H4 (cell line): ENCODE measurements around the gene RASA2. TPM values are rescaled to one million over a fixed set of nuclear protein-coding genes. Genes with fewer than 3 reads are reported as not detected.

ENCODE experiments used
- DNase-seq: peaks from one replicate; pipeline ENCODE4 v3.0.0-alpha.2; 2015; ENCODE audit warnings: low spot score
- total RNA-seq: library from RNA; depleted of rRNA; stranded (reverse); fragments of >200 nt; shearing (Covaris generic); gene quantifications from 2 replicates; pipeline ENCODE4 v1.2.3, GENCODE V29; 2014; rRNA removed

Gene RASA2
- total RNA-seq = 5.1 and 8.1 TPM in 2 replicates

GRCh38 chr3:141486746-141487520, at the start of gene RASA2:
Gene RASA2 (plus strand): TSS chr3:141487027. CDS start chr3:141487084, 57 bp downstream.
- peak; percentile 53 for DNase-seq

- DNase-seq = no peak
Observed at GRCh38 chr3:141439589-141439988, 47.2 kb upstream of the RASA2 start.

- DNase-seq = no peak
Observed at GRCh38 chr3:141440942-141441341, 45.9 kb upstream of the RASA2 start.

DNA sequence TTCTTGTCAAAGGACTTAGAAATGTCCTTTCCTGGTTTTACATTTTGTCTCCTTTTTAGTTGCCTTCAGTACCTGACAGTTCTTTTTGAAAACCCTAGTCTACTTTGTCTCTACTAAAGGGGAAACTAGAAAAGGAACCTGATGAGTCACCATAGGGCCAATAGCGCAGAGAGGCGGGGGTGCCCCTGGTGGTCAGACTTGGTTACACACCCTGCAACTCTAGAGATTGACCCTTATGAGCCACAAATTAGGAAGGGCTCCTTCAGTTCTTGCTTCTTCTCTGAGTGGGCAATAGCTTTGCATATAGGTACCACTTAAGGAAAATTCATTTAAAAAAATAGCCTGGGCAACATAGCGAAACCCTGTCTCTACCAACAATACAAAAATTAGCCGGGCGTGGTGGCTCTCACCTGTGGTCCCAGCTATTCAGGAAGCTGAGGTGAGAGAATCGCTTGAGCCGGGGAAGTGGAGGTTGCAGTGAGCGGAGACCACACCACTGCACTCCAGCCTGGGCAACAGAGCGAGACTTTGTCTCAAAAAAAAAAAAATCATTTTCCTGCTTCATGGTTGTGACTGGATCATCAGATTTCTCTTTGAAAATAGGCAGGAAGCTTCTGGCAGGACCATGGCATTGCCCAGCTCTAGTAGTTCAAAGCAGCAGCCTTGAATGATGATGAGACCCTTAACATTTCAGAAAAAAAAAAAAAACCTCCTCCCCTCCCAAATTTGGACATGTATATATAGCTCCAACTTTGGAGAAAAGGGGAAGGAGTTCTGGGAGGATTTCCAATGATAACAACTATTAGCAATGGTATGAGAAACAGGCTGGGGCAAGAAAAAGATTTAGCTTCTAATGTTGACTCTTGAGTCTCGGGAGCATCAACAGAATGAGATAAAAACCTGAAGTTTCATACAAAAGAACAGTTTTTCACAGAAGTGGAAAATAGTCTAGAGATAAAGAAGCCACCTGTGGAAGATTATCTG, 45.2 kb upstream of the RASA2 start:
- DNase-seq = peak; percentile 57

DNA sequence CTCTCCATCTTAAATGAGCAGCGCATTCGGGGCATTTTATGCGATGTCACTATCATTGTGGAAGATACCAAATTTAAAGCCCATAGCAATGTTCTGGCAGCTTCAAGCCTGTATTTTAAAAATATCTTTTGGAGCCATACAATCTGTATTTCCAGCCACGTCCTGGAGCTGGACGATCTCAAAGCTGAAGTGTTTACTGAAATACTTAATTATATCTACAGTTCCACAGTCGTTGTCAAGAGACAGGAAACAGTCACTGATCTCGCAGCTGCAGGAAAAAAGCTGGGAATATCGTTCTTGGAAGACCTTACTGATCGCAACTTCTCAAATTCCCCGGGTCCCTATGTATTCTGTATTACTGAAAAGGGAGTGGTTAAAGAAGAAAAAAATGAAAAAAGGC, 44.4 kb upstream of the RASA2 start:
- no peak for DNase-seq

DNA sequence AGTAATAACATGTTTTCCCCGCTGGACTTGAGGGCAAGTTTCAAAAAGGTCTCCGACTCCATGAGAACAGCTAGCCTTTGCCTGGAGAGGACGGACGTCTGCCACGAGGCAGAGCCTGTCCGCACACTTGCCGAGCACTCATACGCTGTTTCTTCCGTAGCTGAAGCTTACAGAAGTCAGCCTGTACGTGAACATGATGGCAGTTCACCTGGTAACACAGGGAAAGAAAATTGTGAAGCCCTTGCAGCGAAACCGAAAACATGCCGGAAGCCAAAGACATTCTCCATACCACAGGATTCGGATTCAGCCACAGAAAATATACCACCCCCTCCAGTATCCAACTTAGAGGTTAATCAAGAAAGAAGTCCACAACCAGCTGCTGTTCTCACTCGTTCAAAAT, 43.9 kb upstream of the RASA2 start:
- no peak for DNase-seq

DNA sequence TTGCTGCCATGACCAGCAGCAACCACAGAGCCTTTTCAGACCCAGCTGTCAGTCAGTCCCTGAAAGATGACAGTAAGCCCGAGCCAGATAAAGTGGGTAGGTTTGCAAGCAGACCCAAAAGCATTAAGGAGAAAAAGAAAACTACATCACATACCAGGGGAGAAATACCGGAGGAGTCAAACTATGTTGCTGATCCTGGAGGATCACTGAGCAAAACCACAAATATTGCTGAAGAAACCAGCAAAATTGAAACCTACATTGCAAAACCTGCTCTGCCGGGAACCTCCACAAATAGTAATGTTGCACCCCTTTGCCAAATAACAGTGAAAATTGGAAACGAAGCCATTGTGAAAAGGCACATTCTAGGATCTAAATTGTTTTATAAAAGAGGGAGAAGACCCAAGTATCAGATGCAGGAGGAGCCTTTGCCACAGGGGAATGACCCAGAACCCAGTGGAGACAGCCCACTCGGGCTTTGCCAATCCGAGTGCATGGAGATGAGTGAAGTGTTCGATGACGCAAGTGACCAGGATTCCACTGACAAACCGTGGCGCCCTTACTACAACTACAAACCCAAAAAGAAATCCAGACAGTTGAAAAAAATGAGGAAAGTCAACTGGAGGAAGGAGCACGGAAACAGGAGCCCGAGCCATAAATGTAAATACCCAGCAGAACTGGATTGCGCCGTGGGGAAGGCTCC, 42.1 kb upstream of the RASA2 start:
- DNase-seq = no peak

- DNase-seq = no peak
Observed at GRCh38 chr3:141445990-141446389, 40.8 kb upstream of the RASA2 start.

- DNase-seq = no peak
Observed at GRCh38 chr3:141446737-141447136, 40.1 kb upstream of the RASA2 start.

DNA sequence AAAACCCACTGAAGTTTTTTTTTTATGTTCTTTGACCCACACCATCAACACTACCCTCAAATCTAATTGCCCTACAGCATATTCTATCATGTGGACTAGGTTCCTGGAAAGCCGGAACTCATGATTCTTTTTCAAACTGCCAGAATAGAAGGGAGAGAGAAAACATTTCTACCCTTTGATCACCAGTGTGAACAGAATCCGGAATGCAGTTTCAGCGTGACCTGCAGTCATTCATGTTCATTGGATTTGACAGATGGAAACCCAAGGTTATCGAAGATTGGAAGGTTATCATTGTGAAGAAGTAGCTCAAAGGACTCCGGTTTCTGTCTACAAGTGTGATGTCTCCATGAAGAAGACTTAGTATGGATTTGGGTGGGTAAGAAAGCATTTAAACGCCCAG, 39.4 kb upstream of the RASA2 start:
- DNase-seq = no peak

- DNase-seq = no peak
Observed at GRCh38 chr3:141448606-141449220, 38.1 kb upstream of the RASA2 start.

- no peak for DNase-seq
Observed at GRCh38 chr3:141449424-141449823, 37.4 kb upstream of the RASA2 start.

DNA sequence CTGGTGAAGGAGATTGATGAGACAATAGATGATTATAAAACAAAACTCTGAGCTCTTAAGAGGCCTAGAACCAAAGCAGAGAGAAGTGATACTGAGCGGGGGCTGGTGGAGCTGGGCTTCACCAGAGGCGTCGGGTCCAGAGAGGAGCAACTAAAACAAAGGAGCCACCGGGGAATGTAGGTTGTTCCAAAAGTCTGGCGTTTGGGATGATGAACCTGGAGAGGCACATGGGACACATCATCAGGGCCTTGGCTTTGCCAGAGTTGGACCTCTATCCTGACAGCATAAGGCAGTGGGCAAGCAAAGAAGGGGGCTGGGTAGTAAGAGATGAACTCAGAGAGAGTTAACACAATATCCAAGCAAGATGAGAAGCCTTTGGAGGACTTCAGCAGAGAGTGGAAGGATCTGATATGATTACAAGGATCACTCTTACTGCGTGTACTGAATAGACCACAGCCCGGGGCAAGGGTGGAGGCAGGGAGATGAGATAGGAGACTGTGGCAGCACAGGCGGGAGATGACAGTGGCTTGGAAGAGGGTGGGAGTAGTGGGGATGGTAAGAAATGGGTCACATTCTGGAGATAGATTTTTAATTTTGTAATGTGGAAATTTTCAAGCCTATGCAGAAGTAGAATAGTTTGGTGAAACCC, 36.0 kb upstream of the RASA2 start:
- DNase-seq = no peak

GRCh38 chr3:141452045-141452444, 34.8 kb upstream of the RASA2 start:
- DNase-seq = peak; percentile 49

GRCh38 chr3:141452773-141453172, 34.1 kb upstream of the RASA2 start:
- no peak for DNase-seq

DNA sequence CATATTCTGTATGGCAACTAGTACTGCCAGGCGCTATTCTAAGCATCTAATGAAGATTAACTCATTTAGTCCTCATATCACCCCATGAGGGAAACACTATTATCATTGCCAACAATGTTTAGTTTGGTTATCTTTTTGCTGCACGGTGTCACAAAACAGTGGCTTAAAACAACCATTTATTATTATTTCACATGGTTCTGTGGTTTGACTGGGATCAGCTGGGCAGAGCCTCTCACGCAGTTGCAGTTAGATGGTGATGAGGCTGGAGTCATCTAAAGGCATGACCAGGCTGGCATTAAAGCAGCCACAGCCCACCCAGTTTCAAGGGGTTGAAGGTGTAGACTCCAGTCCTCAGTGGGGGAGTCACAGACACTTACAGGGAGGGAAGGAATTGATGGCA, 32.8 kb upstream of the RASA2 start:
- no peak for DNase-seq

DNA sequence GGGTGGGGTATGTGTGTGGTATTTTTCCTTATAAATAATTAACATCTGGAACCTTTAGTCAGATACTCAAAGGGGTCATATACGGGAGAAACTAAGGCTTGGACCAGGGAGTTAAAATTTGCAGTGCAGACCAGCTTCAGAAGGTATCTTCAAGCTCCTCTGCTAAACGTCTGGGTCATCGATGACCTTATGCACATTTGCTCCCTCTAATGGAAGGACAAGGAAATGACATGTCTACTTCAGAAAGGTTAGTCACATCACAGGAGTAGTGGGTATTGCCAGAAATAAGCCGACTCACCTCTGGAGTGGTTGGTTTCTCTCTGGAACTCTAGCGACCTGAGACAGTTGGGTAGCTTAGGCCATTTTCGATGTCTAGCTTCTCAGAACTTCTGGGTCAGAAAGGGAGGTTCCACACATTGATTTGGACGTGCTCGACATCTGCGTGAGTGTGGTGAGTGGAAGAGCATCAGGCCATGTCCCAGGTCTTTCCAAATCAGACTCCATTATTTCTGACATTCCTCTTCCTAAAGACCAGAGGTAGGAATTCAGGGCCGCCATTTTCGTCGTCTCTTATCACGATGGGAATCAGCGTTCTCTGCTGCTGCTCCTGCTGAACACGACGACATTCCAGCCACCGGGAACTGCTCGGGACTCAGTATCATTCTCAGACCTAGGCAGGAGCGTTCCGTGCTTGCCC, 31.8 kb upstream of the RASA2 start:
- DNase-seq = peak; percentile 87

- DNase-seq = no peak
Observed at GRCh38 chr3:141455603-141456300, 31.1 kb upstream of the RASA2 start.

DNA sequence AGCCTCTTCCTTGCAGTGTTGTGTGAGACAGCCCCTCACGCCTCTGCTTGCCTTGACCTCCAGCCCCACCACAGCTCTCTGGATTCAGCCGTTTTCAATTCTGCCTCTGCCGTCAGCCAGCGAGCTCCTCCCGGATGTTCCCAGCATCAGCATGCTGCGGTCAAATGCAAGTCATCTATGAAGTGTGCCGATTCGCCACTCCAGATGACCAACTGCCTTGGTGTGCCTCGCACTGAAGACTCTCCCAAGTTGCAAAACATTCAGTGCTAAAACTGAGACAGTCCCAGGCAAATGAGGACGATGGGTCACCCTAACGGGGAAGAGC, 30.6 kb upstream of the RASA2 start:
- no peak for DNase-seq

DNA sequence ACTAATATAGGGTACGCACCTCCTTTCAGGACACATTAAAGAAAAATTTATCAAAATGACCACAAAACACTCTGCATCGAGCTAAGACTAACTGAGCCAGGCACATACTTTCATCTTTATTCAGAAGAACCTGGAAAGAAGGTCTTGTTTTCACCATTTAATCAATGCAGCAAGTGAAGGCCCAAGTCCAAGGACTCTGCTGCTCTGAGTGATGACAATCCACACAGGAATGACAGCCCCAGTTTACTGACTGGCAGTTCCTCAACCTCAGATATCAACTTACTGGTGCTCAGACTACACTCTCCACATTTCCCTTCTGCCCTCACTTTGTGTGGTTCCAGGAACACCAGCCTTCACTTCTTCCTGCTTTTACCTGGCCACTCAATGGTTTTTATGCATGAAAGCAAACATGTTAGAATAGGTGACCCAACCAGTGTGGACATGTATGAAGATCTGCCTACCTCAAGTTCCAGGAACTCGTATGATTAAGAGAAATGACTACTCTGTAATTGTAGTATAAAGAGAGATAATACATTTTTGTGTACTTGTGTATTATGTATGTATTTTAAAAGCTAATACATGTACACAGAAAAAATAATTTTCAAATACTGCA, 29.1 kb upstream of the RASA2 start:
- DNase-seq = no peak
